Adrenal gland (tissue), 12 donors: ENCODE measurements around the gene RNF130. TPM values are rescaled to one million over a fixed set of nuclear protein-coding genes. Genes with fewer than 3 reads are reported as not detected.

Experiments
- DNase-seq, 7 donors: peaks; one replicate each; pipeline ENCODE4 v3.0.0-alpha.2; 2019 to 2020
- H3K27ac ChIP-seq, 5 donors: fragments of 200-600 bp; sonication (generic) in 4 of 5; 1 replicate in 3 of 5; 2 replicates in 2 of 5; pipeline versions ENCODE4 v1.5.1 to v1.8.0; 2016 to 2020; ENCODE audit warnings: mild to moderate bottlenecking in 1 of 5
- H3K27me3 ChIP-seq: fragments of 200-600 bp; 2 replicates; pipeline ENCODE4 v1.8.0; 2021
- H3K36me3 ChIP-seq, 2 donors: fragments of 200-600 bp; replicated peaks in 1 of 2; 1 replicate in 1 of 2; 2 replicates in 1 of 2; pipeline versions ENCODE4 v1.5.1 to v1.8.0; 2018 to 2022
- H3K4me1 ChIP-seq, 2 donors: fragments of 200-600 bp; replicated peaks in 1 of 2; 1 replicate in 1 of 2; 2 replicates in 1 of 2; pipeline versions ENCODE4 v1.5.1 to v1.8.0; 2018 to 2021
- H3K4me3 ChIP-seq, 4 donors: fragments of 200-600 bp; sonication (generic) in 3 of 4; one replicate each; pipeline ENCODE4 v1.5.1; 2016 to 2018
- H3K9me3 ChIP-seq, 3 donors: fragments of 200-600 bp; sonication (generic) in 1 of 3; replicated peaks in 1 of 3; 1 replicate in 2 of 3; 2 replicates in 1 of 3; pipeline versions ENCODE4 v1.5.1 to v1.8.0; 2016 to 2021
- CTCF ChIP-seq, 6 experiments: fragments of 450-650 bp in 4 of 6; fragments of 200-600 bp in 2 of 6; sonication (generic) in 1 of 6; IDR thresholded peaks; 1 replicate in 5 of 6; 2 replicates in 1 of 6; pipeline versions ENCODE4 v1.5.1 to v1.8.0; 2016 to 2021; ENCODE audit warnings: antibody characterized with exemption in 6 of 6, mild to moderate bottlenecking in 2 of 6, moderate library complexity in 1 of 6
- POLR2A ChIP-seq, 2 donors: fragments of 450-650 bp; IDR thresholded peaks; one replicate each; pipeline ENCODE4 v1.6.1; 2017; ENCODE audit warnings: antibody characterized with exemption in 2 of 2, mild to moderate bottlenecking in 2 of 2, moderate library complexity in 1 of 2
- WGBS, 4 donors: extraction: QIAGEN DNeasy Blood & Tissue Kit in 2 of 4; methylation state at CpG; one replicate each; pipeline versions ENCODE4 v1.1.5 to v1.1.7; 2013 to 2017; 5-methylcytosine and 5-hydroxymethylcytosine counted together
- intact Hi-C, 2 donors: fragments of 100-400 bp; cut with DNase I; formaldehyde crosslinking; loops; one replicate each; pipeline versions ENCODE4 v1.14.1 to v1.15.0; 2022 to 2023
- polyA plus RNA-seq, 3 donors: library from polyadenylated mRNA; stranded (reverse); fragments of 200-250 nt in 2 of 3; fragments of 350-450 nt in 1 of 3; fragmentation: Illumina TruSeq in 1 of 3; extraction: RNeasy Lipid Tissue Mini Kit (QIAGEN cat#74804) in 1 of 3; gene quantifications; one replicate each; pipeline ENCODE4 v1.2.3, GENCODE V29; 2013 to 2014
- total RNA-seq, 9 donors: library from RNA; depleted of rRNA in 4 of 9; stranded (reverse); fragments of >200 nt in 4 of 9; fragments of 120-200 nt in 1 of 9; fragmentation: NEBNext Ultra II Directional in 1 of 9; extraction: Animal tissue kit (Norgen Biotek cat#: 25700) in 1 of 9; gene quantifications; one replicate each; pipeline versions ENCODE4 v1.1.0 to v1.2.4, GENCODE V29; 2013 to 2023
- donor health status: healthy with polysubstance abuse.
- donor health status: Bipolar disorder and iron deficiency.
- donor health status: DM: yes; HTN: yes; CAD: no.
- donor health status: DM: no; HTN: no; CAD: no.
- donor health status: DM: no; HTN: no; CAD: no.
- donor health status: DM: yes; HTN: yes; CAD: no.

The RNF130 gene
- total and polyA plus RNA-seq, 12 donors: 36.8 to 138 (median 75.1) TPM

DNA sequence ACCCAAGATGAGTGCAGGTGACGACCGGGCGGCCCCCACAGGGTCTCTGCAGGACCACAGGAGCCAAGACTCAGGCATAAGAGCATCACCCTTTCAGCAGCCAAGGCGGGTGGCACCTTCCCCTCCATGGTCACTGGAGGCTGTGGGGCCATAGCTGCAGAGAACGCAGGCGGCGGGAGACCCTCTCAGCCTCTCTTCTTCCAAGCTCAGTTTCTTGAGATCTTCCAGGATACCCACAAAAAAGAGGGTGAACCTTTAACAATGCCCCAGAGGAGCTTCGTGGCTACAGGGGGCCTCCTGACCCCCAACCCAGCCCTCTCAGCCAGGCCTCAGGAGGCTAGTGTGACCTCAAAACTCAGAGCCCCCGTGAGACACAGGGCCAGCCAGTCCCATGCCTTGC lies 158.1 kb downstream of the RNF130 start:
- no peaks in the 10 kb centered on the region for H3K36me3 ChIP-seq
- H3K27me3 ChIP-seq: no peaks in the 10 kb centered on the region
- peaks cover 0 to 1% of the 10 kb centered on the region in 2 donors for H3K4me1 ChIP-seq
- intact Hi-C loops: no loop called here
- H3K9me3 ChIP-seq: no peaks in the 10 kb centered on the region
- H3K4me3 ChIP-seq: no peak overlapping the region
- no peak overlapping the region for H3K27ac ChIP-seq
- no peak for DNase-seq
- TF ChIP-seq CTCF (IDR thresholded peaks at IDR 0.05) (no peak), POLR2A (IDR thresholded peaks at IDR 0.05) (no peak)
- 88 to 94% (median 88%) methylated on average over 7 to 9 of the region's 9 CpGs for WGBS, 4 donors

- Histone ChIP-seq H3K27ac (no peak overlapping the region), H3K36me3 (no peaks in the 10 kb centered on the region), H3K4me3 (no peak overlapping the region), H3K4me1 (peaks cover 0 to 6% of the 10 kb centered on the region in 2 donors), H3K9me3 (no peaks in the 10 kb centered on the region), H3K27me3 (no peaks in the 10 kb centered on the region)
- DNase-seq: peak in 1 of 7 donors; percentile 16
- TF ChIP-seq CTCF (IDR thresholded peaks at IDR 0.05) (no peak), POLR2A (IDR thresholded peaks at IDR 0.05) (no peak)
- intact Hi-C loops: no loop called here
- 70 to 86% (median 85%) methylated on average over 11 to 19 of the region's 19 CpGs for WGBS, 4 donors
Measured at GRCh38 chr5:179912951-179913350, 158.6 kb downstream of the RNF130 start.

- DNase-seq: peak in 1 of 7 donors; percentile 10
- Histone ChIP-seq H3K36me3 (no peaks in the 10 kb centered on the region), H3K4me1 (peaks cover 0 to 6% of the 10 kb centered on the region in 2 donors), H3K9me3 (no peaks in the 10 kb centered on the region), H3K27ac (no peak overlapping the region), H3K27me3 (no peaks in the 10 kb centered on the region), H3K4me3 (no peak overlapping the region)
- intact Hi-C loops: no loop called here
- WGBS, 4 donors: 71 to 86% (median 84%) methylated on average over 6 to 7 of the region's 7 CpGs
- TF ChIP-seq POLR2A (IDR thresholded peaks at IDR 0.05): no peak
- no peak for TF ChIP-seq CTCF (IDR thresholded peaks at IDR 0.05)
Measured at GRCh38 chr5:179912386-179912785, 159.2 kb downstream of the RNF130 start.

GRCh38 chr5:179909224-179909623 lies 162.3 kb downstream of the RNF130 start:
- Histone ChIP-seq H3K9me3 (no peaks in the 10 kb centered on the region), H3K36me3 (peaks cover 0 to 5% of the 10 kb centered on the region in 2 donors), H3K27ac (no peak overlapping the region), H3K4me3 (no peak overlapping the region), H3K27me3 (no peaks in the 10 kb centered on the region), H3K4me1 (peaks cover 13 to 28% of the 10 kb centered on the region in 2 donors)
- 87 to 93% (median 91%) methylated on average over 6 of the region's 6 CpGs for WGBS, 4 donors
- no peak for DNase-seq
- TF ChIP-seq CTCF (IDR thresholded peaks at IDR 0.05): no peak
- intact Hi-C loops: loop anchor here (10.0 kb wide), 4 partner anchors 84 to 176 kb away; partner anchors contain the start of genes MGAT4B (in 1 of the 2), RNF130 (in 1 of the 2) and SQSTM1 (in 1 of the 2)
